H9 (cell line): ENCODE data around the gene TMEM229A. TPM values are rescaled to one million over a fixed set of nuclear protein-coding genes. Genes with fewer than 3 reads are reported as not detected.

Experiments used
- DNase-seq: peaks from one replicate; pipeline ENCODE4 v3.0.0-alpha.2; 2017
- H2AFZ ChIP-seq: one replicate; pipeline ENCODE4 v1.6.1; 2013; ENCODE audit warnings: mild to moderate bottlenecking, low read length, control low read depth, moderate library complexity
- H2AK5ac ChIP-seq: 2 replicates; pipeline ENCODE4 v1.6.1; 2013; ENCODE audit warnings: low read length, control low read depth, mixed read lengths; ENCODE audit not compliant: insufficient read length
- H2BK120ac ChIP-seq: one replicate; pipeline ENCODE4 v1.6.1; 2013; ENCODE audit warnings: low read depth, mild to moderate bottlenecking, low read length, control low read depth, inconsistent platforms; ENCODE audit not compliant: poor library complexity, severe bottlenecking
- H2BK12ac ChIP-seq: 2 replicates; pipeline ENCODE4 v1.6.1; 2013; ENCODE audit warnings: low read length, control low read depth, mixed read lengths, low read depth; ENCODE audit not compliant: insufficient read length
- H2BK15ac ChIP-seq: 2 replicates; pipeline ENCODE4 v1.6.1; 2013; ENCODE audit warnings: low read depth, low read length, control low read depth
- H2BK20ac ChIP-seq: one replicate; pipeline ENCODE4 v1.6.1; 2013; ENCODE audit warnings: low read depth, mild to moderate bottlenecking, low read length, control low read depth, inconsistent platforms; ENCODE audit not compliant: poor library complexity, severe bottlenecking
- H2BK5ac ChIP-seq: 2 replicates; pipeline ENCODE4 v1.6.1; 2013; ENCODE audit warnings: low read length, control low read depth, mixed read lengths; ENCODE audit not compliant: insufficient read length
- H3K14ac ChIP-seq: 2 replicates; pipeline ENCODE4 v1.6.1; 2013; ENCODE audit warnings: low read length, control low read depth; ENCODE audit not compliant: insufficient read depth
- H3K18ac ChIP-seq: 2 replicates; pipeline ENCODE4 v1.6.1; 2013; ENCODE audit warnings: low read depth, mild to moderate bottlenecking, mixed read lengths, low read length, control low read depth; ENCODE audit not compliant: insufficient read length
- H3K23ac ChIP-seq: 2 replicates; pipeline ENCODE4 v1.6.1; 2013; ENCODE audit warnings: low read length, control low read depth, mixed read lengths, low read depth; ENCODE audit not compliant: insufficient read length
- H3K23me2 ChIP-seq: 2 replicates; pipeline ENCODE4 v1.6.1; 2013; ENCODE audit warnings: low read depth, mild to moderate bottlenecking, mixed read lengths, low read length, control low read depth; ENCODE audit not compliant: insufficient read length, poor library complexity, severe bottlenecking
- H3K27ac ChIP-seq: 2 replicates; pipeline ENCODE4 v1.5.1; 2013; ENCODE audit warnings: low read length, control low read depth, mixed read lengths, low read depth; ENCODE audit not compliant: insufficient read length
- H3K27me3 ChIP-seq: 2 replicates; pipeline ENCODE4 v1.6.1; 2013; ENCODE audit warnings: low read length, control low read depth, inconsistent platforms; ENCODE audit not compliant: insufficient read depth
- H3K4ac ChIP-seq: 2 replicates; pipeline ENCODE4 v1.6.1; 2013; ENCODE audit warnings: low read depth, mild to moderate bottlenecking, control low read depth, inconsistent platforms, low read length, moderate library complexity
- H3K4me1 ChIP-seq: 2 replicates; pipeline ENCODE4 v1.6.1; 2013; ENCODE audit warnings: low read length, control low read depth, inconsistent platforms; ENCODE audit not compliant: insufficient read depth
- H3K4me2 ChIP-seq: 2 replicates; pipeline ENCODE4 v1.6.1; 2013; ENCODE audit warnings: low read length, control low read depth, mixed read lengths; ENCODE audit not compliant: insufficient read length, insufficient read depth
- H3K56ac ChIP-seq: 2 replicates; pipeline ENCODE4 v1.6.1; 2013; ENCODE audit warnings: low read depth, mild to moderate bottlenecking, mixed read lengths, low read length, control low read depth; ENCODE audit not compliant: insufficient read length
- H3K79me1 ChIP-seq: 2 replicates; pipeline ENCODE4 v1.6.1; 2013; ENCODE audit warnings: low read depth, mild to moderate bottlenecking, moderate library complexity, low read length, control low read depth, inconsistent platforms; ENCODE audit not compliant: insufficient read depth, poor library complexity, severe bottlenecking
- H3K79me2 ChIP-seq: 2 replicates; pipeline ENCODE4 v1.6.1; 2013; ENCODE audit warnings: low read length, control low read depth, inconsistent platforms; ENCODE audit not compliant: insufficient read depth
- H3K9ac ChIP-seq: 2 replicates; pipeline ENCODE4 v1.6.1; 2013; ENCODE audit warnings: low read length, control low read depth, mixed read lengths; ENCODE audit not compliant: insufficient read length; ENCODE audit errors: extremely low read depth
- H3K9me3 ChIP-seq: one replicate; pipeline ENCODE4 v1.6.1; 2013; ENCODE audit warnings: low read depth, low read length, inconsistent platforms; ENCODE audit not compliant: control insufficient read depth
- H3T11ph ChIP-seq: one replicate; pipeline ENCODE4 v1.6.1; 2013; ENCODE audit warnings: mild to moderate bottlenecking, low read length, control low read depth, inconsistent platforms
- H4K20me1 ChIP-seq: one replicate; pipeline ENCODE4 v1.6.1; 2013; ENCODE audit not compliant: control insufficient read depth, insufficient read length, insufficient read depth
- H4K5ac ChIP-seq: 2 replicates; pipeline ENCODE4 v1.6.1; 2013; ENCODE audit warnings: low read depth, mild to moderate bottlenecking, mixed read lengths, low read length, control low read depth; ENCODE audit not compliant: insufficient read length
- H4K8ac ChIP-seq: replicated peaks from 2 replicates; pipeline ENCODE4 v1.6.1; 2013; ENCODE audit warnings: low read length, control low read depth, mixed read lengths, low read depth; ENCODE audit not compliant: insufficient read length
- H4K91ac ChIP-seq: 2 replicates; pipeline ENCODE4 v1.6.1; 2013; ENCODE audit warnings: low read depth, mild to moderate bottlenecking, moderate library complexity, mixed read lengths, low read length, control low read depth; ENCODE audit not compliant: insufficient read length
- H3K27ac Mint-ChIP-seq, 3 experiments: 2 replicates in 2 of 3; 3 replicates in 1 of 3; pipeline ENCODE4 v1.8.0; 2020 to 2021; ENCODE audit warnings: mixed read lengths in 3 of 3, mild to moderate bottlenecking in 1 of 3, moderate library complexity in 1 of 3
- H3K27me3 Mint-ChIP-seq: 2 replicates; pipeline ENCODE4 v1.8.0; 2021; ENCODE audit warnings: low read depth, mild to moderate bottlenecking, moderate library complexity, mixed read lengths
- H3K36me3 Mint-ChIP-seq, 3 experiments: 2 replicates in 2 of 3; 3 replicates in 1 of 3; pipeline ENCODE4 v1.8.0; 2020 to 2021; ENCODE audit warnings: low read depth in 3 of 3, mixed read lengths in 3 of 3; ENCODE audit not compliant: insufficient read depth in 1 of 3
- H3K4me1 Mint-ChIP-seq, 2 experiments: 2 replicates each; pipeline ENCODE4 v1.8.0; 2020; ENCODE audit warnings: mixed read lengths in 2 of 2
- H3K4me3 Mint-ChIP-seq, 2 experiments: 2 replicates in 1 of 2; 3 replicates in 1 of 2; pipeline ENCODE4 v1.8.0; 2020 to 2021; ENCODE audit warnings: mild to moderate bottlenecking in 2 of 2, mixed read lengths in 2 of 2, moderate library complexity in 1 of 2
- H3K9me3 Mint-ChIP-seq, 2 experiments: 2 replicates in 1 of 2; 3 replicates in 1 of 2; pipeline ENCODE4 v1.8.0; 2020; ENCODE audit warnings: mild to moderate bottlenecking in 2 of 2, mixed read lengths in 2 of 2, moderate library complexity in 1 of 2
- CTCF ChIP-seq: fragments of 200-600 bp; sonication (generic); conservative IDR thresholded peaks from 3 replicates; pipeline ENCODE4 v1.8.0; 2021; ENCODE audit warnings: antibody characterized with exemption, mild to moderate bottlenecking
- WGBS: extraction: QIAGEN DNeasy Blood & Tissue Kit; methylation state at CpG from one replicate; pipeline ENCODE4 v1.1.7; 2013; ENCODE audit warnings: missing lambda C conversion rate, low lambda C conversion rate, mixed read lengths; ENCODE audit not compliant: insufficient read length; ENCODE audit errors: extremely low coverage; 5-methylcytosine and 5-hydroxymethylcytosine counted together
- total RNA-seq: library from RNA; stranded (reverse); gene quantifications from 2 replicates; pipeline ENCODE4 v1.2.1, GENCODE V29; 2021

TMEM229A gene
- total RNA-seq, 1 experiment from 2014 or later, result 0.37 TPM

- Mint-ChIP-seq H3K36me3 (no peaks in the 10 kb centered on the region), H3K9me3 (no peaks in the 10 kb centered on the region), H3K27ac (no peak overlapping the region), H3K4me3 (no peak overlapping the region), H3K4me1 (peaks cover 4% of the 10 kb centered on the region in 2 experiments), H3K27me3 (no peaks in the 10 kb centered on the region)
- WGBS, result no CpG with 5 or more reads among the region's 3 CpGs
- H2BK15ac ChIP-seq, result no peak overlapping the region
- no peaks in the 10 kb centered on the region for H3K79me2 ChIP-seq
- no peaks in the 10 kb centered on the region for H3K79me1 ChIP-seq
- no peak overlapping the region for H2AK5ac ChIP-seq
- H2AFZ ChIP-seq, result no peak overlapping the region
- H3K27me3 ChIP-seq, result no peaks in the 10 kb centered on the region; the same call in 1 of the 2 replicates
- H3K14ac ChIP-seq, result no peak overlapping the region
- H4K5ac ChIP-seq, result no peak overlapping the region
- no peak overlapping the region for H3K23ac ChIP-seq
- H3K56ac ChIP-seq, result no peak overlapping the region
- no peak for TF ChIP-seq CTCF
- no peak overlapping the region for H3K4ac ChIP-seq
- H3K27ac ChIP-seq, result no peak overlapping the region
- H3K9me3 ChIP-seq, result no peaks in the 10 kb centered on the region
- H3K4me2 ChIP-seq, result no peak overlapping the region
- H4K20me1 ChIP-seq, result no peaks in the 10 kb centered on the region
- H2BK12ac ChIP-seq, result no peak overlapping the region
- no peak overlapping the region for H3T11ph ChIP-seq
- no peak overlapping the region for H2BK5ac ChIP-seq
- H3K9ac ChIP-seq, result no peak overlapping the region
- H4K91ac ChIP-seq, result no peak overlapping the region
- H3K18ac ChIP-seq, result no peak overlapping the region
- no peak overlapping the region for H2BK120ac ChIP-seq
- DNase-seq, result no peak
- no peaks in the 10 kb centered on the region for H3K23me2 ChIP-seq
- no peak overlapping the region for H4K8ac ChIP-seq
- H2BK20ac ChIP-seq, result no peak overlapping the region
- H3K4me1 ChIP-seq, result no peaks in the 10 kb centered on the region
Observed at GRCh38 chr7:124013306-124013705, 19.6 kb downstream of the TMEM229A start.
